22Rv1 (cell line): ENCODE measurements around the gene EPHA8.

Source experiments
- H3K27ac ChIP-seq: fragments of 450-650 bp; 2 replicates; pipeline ENCODE4 v1.5.1; 2017
- CTCF ChIP-seq: fragments of 450-650 bp; IDR thresholded peaks from 2 replicates; pipeline ENCODE4 v1.5.1; 2017; ENCODE audit warnings: mild to moderate bottlenecking
- ZFX ChIP-seq: fragments of 450-650 bp; IDR thresholded peaks from 2 replicates; pipeline ENCODE4 v1.6.1; 2017; ENCODE audit warnings: antibody characterized with exemption, borderline replicate concordance

Gene EPHA8

GRCh38 chr1:22584001-22584562 lies 20.8 kb downstream of the EPHA8 start:
- no peak for TF ChIP-seq CTCF
- TF ChIP-seq ZFX = no peak
- no peak overlapping the region for H3K27ac ChIP-seq

GRCh38 chr1:22584970-22585369 lies 21.7 kb downstream of the EPHA8 start:
- TF ChIP-seq ZFX = no peak
- no peak for TF ChIP-seq CTCF
- no peak overlapping the region for H3K27ac ChIP-seq

GRCh38 chr1:22585471-22585870 lies 22.2 kb downstream of the EPHA8 start:
- TF ChIP-seq CTCF (no peak), ZFX (no peak)

GRCh38 chr1:22586356-22587130 lies 23.3 kb downstream of the EPHA8 start:
- no peak overlapping the region for H3K27ac ChIP-seq
- TF ChIP-seq CTCF (no peak), ZFX (no peak)

More at GRCh38 chr1:22585471-22585870, 22.2 kb downstream of the EPHA8 start:
- no peak overlapping the region for H3K27ac ChIP-seq

GRCh38 chr1:22587247-22587646 lies 24.0 kb downstream of the EPHA8 start:
- TF ChIP-seq ZFX (no peak), CTCF (no peak)

GRCh38 chr1:22588899-22589422 lies 25.7 kb downstream of the EPHA8 start:
- TF ChIP-seq ZFX = no peak
- H3K27ac ChIP-seq = no peak overlapping the region

More at GRCh38 chr1:22587247-22587646, 24.0 kb downstream of the EPHA8 start:
- no peak overlapping the region for H3K27ac ChIP-seq

GRCh38 chr1:22591576-22591975 lies 28.3 kb downstream of the EPHA8 start:
- TF ChIP-seq ZFX (no peak), CTCF (no peak)

More at GRCh38 chr1:22591576-22591975, 28.3 kb downstream of the EPHA8 start:
- H3K27ac ChIP-seq = no peak overlapping the region
